GM23338 (cell line): ENCODE results near the gene WWOX. TPM values are rescaled to one million over a fixed set of nuclear protein-coding genes. Genes with fewer than 3 reads are reported as not detected.

ENCODE experiments used
- ATAC-seq: fragments of 200-7000 bp; cut with Tn5 transposase; 3 replicates; pipeline ENCODE4 v1.9.1; 2020
- DNase-seq: peaks from one replicate; pipeline ENCODE4 v3.0.0-alpha.2; 2015; ENCODE audit warnings: low spot score
- H2AFZ ChIP-seq: fragments of 200-600 bp; sonication (generic); 2 replicates; pipeline ENCODE4 v1.8.0; 2016; ENCODE audit warnings: antibody characterized with exemption, mild to moderate bottlenecking, moderate library complexity
- H3F3A ChIP-seq: fragments of 200-600 bp; sonication (generic); replicated peaks from 2 replicates; pipeline ENCODE4 v1.8.0; 2017; ENCODE audit warnings: antibody characterized with exemption, mixed run types, low read depth
- H3K27ac ChIP-seq: fragments of 200-600 bp; sonication (generic); 2 replicates; pipeline ENCODE4 v1.6.1; 2016; ENCODE audit warnings: low read depth
- H3K27me3 ChIP-seq: fragments of 200-600 bp; sonication (generic); 2 replicates; pipeline ENCODE4 v1.8.0; 2016; ENCODE audit warnings: mild to moderate bottlenecking, mixed run types, moderate library complexity; ENCODE audit not compliant: insufficient read depth
- H3K36me3 ChIP-seq: fragments of 200-600 bp; sonication (generic); 2 replicates; pipeline ENCODE4 v1.8.0; 2016; ENCODE audit warnings: mild to moderate bottlenecking; ENCODE audit not compliant: insufficient read depth
- H3K4me1 ChIP-seq: fragments of 200-600 bp; sonication (generic); 2 replicates; pipeline ENCODE4 v1.8.0; 2016; ENCODE audit warnings: mild to moderate bottlenecking, moderate library complexity; ENCODE audit not compliant: insufficient read depth
- H3K4me2 ChIP-seq: fragments of 200-600 bp; sonication (generic); 2 replicates; pipeline ENCODE4 v1.7.1; 2017; ENCODE audit warnings: mixed run types
- H3K4me3 ChIP-seq: fragments of 200-600 bp; sonication (generic); 2 replicates; pipeline ENCODE4 v1.6.1; 2016; ENCODE audit warnings: mixed run types
- H3K79me2 ChIP-seq: fragments of 200-600 bp; sonication (generic); replicated peaks from 2 replicates; pipeline ENCODE4 v1.8.0; 2017; ENCODE audit warnings: mild to moderate bottlenecking; ENCODE audit not compliant: insufficient read depth
- H3K9me2 ChIP-seq: fragments of 200-600 bp; sonication (generic); 2 replicates; pipeline ENCODE4 v1.8.0; 2017; ENCODE audit not compliant: insufficient read depth
- H4K20me1 ChIP-seq: fragments of 200-600 bp; sonication (generic); replicated peaks from 2 replicates; pipeline ENCODE4 v1.8.0; 2017; ENCODE audit warnings: mild to moderate bottlenecking; ENCODE audit not compliant: insufficient read depth
- H3K27ac Mint-ChIP-seq: 2 replicates; pipeline ENCODE4 v1.8.0; 2020; ENCODE audit warnings: inconsistent platforms, mild to moderate bottlenecking, moderate library complexity, mixed read lengths
- H3K27me3 Mint-ChIP-seq: 3 replicates; pipeline ENCODE4 v1.8.0; 2022; ENCODE audit warnings: low read depth, mild to moderate bottlenecking, moderate library complexity, mixed read lengths, inconsistent platforms; ENCODE audit not compliant: insufficient read depth, poor library complexity
- H3K36me3 Mint-ChIP-seq: 3 replicates; pipeline ENCODE4 v1.8.0; 2021; ENCODE audit warnings: low read depth, mild to moderate bottlenecking, inconsistent platforms, moderate library complexity, mixed read lengths
- H3K4me1 Mint-ChIP-seq: 3 replicates; pipeline ENCODE4 v1.8.0; 2020; ENCODE audit warnings: mild to moderate bottlenecking, inconsistent platforms, mixed read lengths
- H3K4me3 Mint-ChIP-seq: 3 replicates; pipeline ENCODE4 v1.8.0; 2021; ENCODE audit warnings: moderate library complexity, mild to moderate bottlenecking, inconsistent platforms, mixed read lengths
- H3K9me3 Mint-ChIP-seq: 3 replicates; pipeline ENCODE4 v1.8.0; 2020; ENCODE audit warnings: moderate library complexity, mild to moderate bottlenecking, inconsistent platforms, mixed read lengths
- CREB1 ChIP-seq: fragments of 250-450 bp; sonication (Bioruptor Pico); IDR thresholded peaks from 2 replicates; pipeline ENCODE4 v1.5.0; 2020; ENCODE audit warnings: low read depth, mild to moderate bottlenecking, moderate library complexity
- CTCF ChIP-seq, 2 experiments: fragments of 200-600 bp in 1 of 2; sonication (generic) in 1 of 2; conservative IDR thresholded peaks; 2 replicates each; pipeline versions ENCODE4 v1.5.1 to v1.6.1; 2016 to 2017; ENCODE audit warnings: antibody characterized with exemption in 2 of 2, low read depth in 2 of 2, mild to moderate bottlenecking in 2 of 2, moderate library complexity in 1 of 2
- ETS1 ChIP-seq: IDR thresholded peaks from 2 replicates; pipeline ENCODE4 v1.6.1; 2016; ENCODE audit warnings: antibody characterized with exemption
- EZH2 ChIP-seq: fragments of 200-600 bp; sonication (generic); IDR thresholded peaks from one replicate; pipeline ENCODE4 v1.8.0; 2017; ENCODE audit warnings: antibody characterized with exemption, mild to moderate bottlenecking, low read depth; ENCODE audit not compliant: unreplicated experiment
- EZH2phosphoT487 ChIP-seq: fragments of 200-600 bp; sonication (generic); IDR thresholded peaks from one replicate; pipeline ENCODE4 v1.8.1; 2018; ENCODE audit warnings: antibody characterized with exemption; ENCODE audit not compliant: unreplicated experiment
- JUNB ChIP-seq: IDR thresholded peaks from one replicate; pipeline ENCODE4 v1.6.1; 2016; ENCODE audit warnings: antibody characterized with exemption; ENCODE audit not compliant: unreplicated experiment
- NANOG ChIP-seq: IDR thresholded peaks from 2 replicates; pipeline ENCODE4 v1.6.1; 2016; ENCODE audit warnings: antibody characterized with exemption, borderline replicate concordance
- POLR2AphosphoS5 ChIP-seq: IDR thresholded peaks from 2 replicates; pipeline ENCODE4 v1.6.1; 2016; ENCODE audit warnings: antibody characterized with exemption, low read depth
- REST ChIP-seq: IDR thresholded peaks from one replicate; pipeline ENCODE4 v1.6.1; 2018; ENCODE audit warnings: antibody characterized with exemption; ENCODE audit not compliant: unreplicated experiment
- STAT1 ChIP-seq: IDR thresholded peaks from one replicate; pipeline ENCODE4 v1.6.1; 2016; ENCODE audit warnings: antibody characterized with exemption; ENCODE audit not compliant: unreplicated experiment
- ZNF114 ChIP-seq: fragments of 250-450 bp; sonication (Bioruptor Pico); IDR thresholded peaks from 2 replicates; pipeline ENCODE4 v1.5.0; 2020; ENCODE audit warnings: mild to moderate bottlenecking, moderate library complexity
- ZNF331 ChIP-seq: fragments of 250-450 bp; sonication (Bioruptor Pico); IDR thresholded peaks from 2 replicates; pipeline ENCODE4 v1.5.0; 2020; ENCODE audit warnings: low read depth, mild to moderate bottlenecking, moderate library complexity
- ZNF462 ChIP-seq: fragments of 250-450 bp; sonication (Bioruptor Pico); IDR thresholded peaks from 2 replicates; pipeline ENCODE4 v1.5.0; 2020; ENCODE audit warnings: mild to moderate bottlenecking, moderate library complexity
- polyA plus RNA-seq: library from polyadenylated mRNA; unstranded; fragments of >200 nt; fragmentation: Nextera tagmentation; extraction: Ambion mirVana; gene quantifications from 2 replicates; pipeline ENCODE4 v1.2.1, GENCODE V29; 2016
- total RNA-seq: library from RNA; depleted of rRNA; stranded (reverse); fragments of >200 nt; shearing (Covaris generic); gene quantifications from 2 replicates; pipeline ENCODE4 v1.2.3, GENCODE V29; 2014

Gene WWOX
- total and polyA plus RNA-seq, 2 experiments from 2014 or later = 10.0 to 19.3 TPM

GRCh38 chr16:78463591-78463990 is 364.1 kb downstream of the WWOX start:
- H3K9me2 ChIP-seq = no peaks in the 10 kb centered on the region
- H3K27me3 ChIP-seq = no peaks in the 10 kb centered on the region
- peaks cover 8% of the 10 kb centered on the region; the same call in 2 of the 3 replicates for H3K9me3 Mint-ChIP-seq
- H3K27me3 Mint-ChIP-seq = no peaks in the 10 kb centered on the region
- H3K4me1 ChIP-seq = no peaks in the 10 kb centered on the region
- ATAC-seq = no peak
- DNase-seq = no peak
- H3K27ac ChIP-seq = no peak overlapping the region
- TF ChIP-seq CTCF (conservative IDR thresholded peaks at IDR 0.05; ENCODE audit: low read depth in 2 of 2) (no peak), ETS1 (no peak), REST (no peak), ZNF462 (CRISPR knock-in tag) (no peak), CREB1 (CRISPR knock-in tag) (no peak), ZNF331 (no peak), NANOG (no peak), EZH2phosphoT487 (no peak), ZNF114 (no peak), JUNB (no peak), POLR2AphosphoS5 (no peak), EZH2 (no peak), STAT1 (no peak)
- H4K20me1 ChIP-seq = no peaks in the 10 kb centered on the region
- H3K36me3 Mint-ChIP-seq = peaks cover 3% of the 10 kb centered on the region; the same call in 2 of the 3 replicates
- H3K4me1 Mint-ChIP-seq = peaks cover 8% of the 10 kb centered on the region; the same call in 1 of the 3 replicates
- no peak overlapping the region for H3K4me3 ChIP-seq
- no peak overlapping the region for H3K27ac Mint-ChIP-seq
- no peak overlapping the region for H3K4me3 Mint-ChIP-seq
- no peak overlapping the region for H3K4me2 ChIP-seq
- 0 out of 2 replicates have a peak, but pooled peaks cover 4% of the 10 kb centered on the region for H3K36me3 ChIP-seq
- no peaks in the 10 kb centered on the region for H3F3A ChIP-seq
- no peak overlapping the region for H2AFZ ChIP-seq
- H3K79me2 ChIP-seq = no peaks in the 10 kb centered on the region
